Measurements from ENCODE around the gene TRIM9.

GRCh38 chr14:51014086-51014485 is 80.8 kb downstream of the TRIM9 start:
- TF ChIP-seq CTCF (conservative IDR thresholded peaks at IDR 0.05; ENCODE audit: low read depth in 2 of 2) (no peak), POLR2AphosphoS5 (IDR thresholded peaks at IDR 0.05; ENCODE audit: low read depth) (no peak), EZH2 (IDR thresholded peaks at IDR 0.05; ENCODE audit: low read depth, unreplicated experiment) (no peak), EZH2phosphoT487 (IDR thresholded peaks at IDR 0.05; ENCODE audit: unreplicated experiment) (no peak)
